ENCODE data around the gene PUM2.
"Not testable (repeated sequence)": the region's sequence is repeated elsewhere in the genome, so short reads cannot be mapped to it uniquely, and the experiment has no call there.

PUM2 gene

DNA sequence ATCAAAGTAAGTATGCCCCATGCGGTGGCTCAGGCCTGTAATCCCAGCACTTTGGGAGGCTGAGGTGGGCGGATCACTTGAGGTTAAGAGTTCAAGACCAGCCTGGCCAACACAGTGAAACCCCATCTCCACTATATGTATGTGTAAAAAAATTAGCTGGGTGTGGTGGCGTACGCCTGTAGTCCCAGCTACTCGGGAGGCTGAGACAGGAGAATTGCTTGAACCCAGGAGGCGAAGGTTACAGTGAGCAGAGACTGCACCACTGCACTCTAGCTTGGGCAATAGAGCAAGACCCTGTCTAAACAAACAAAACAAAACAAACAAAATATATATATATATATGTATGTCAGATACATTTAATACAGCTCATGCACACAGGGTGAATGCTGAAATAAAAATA is 82.3 kb downstream of the PUM2 start:
- DNase-seq; H3K9me3 ChIP-seq (ENCODE audit: control insufficient read depth, low read length); H3K27me3 ChIP-seq (replicated peaks; ENCODE audit: control insufficient read depth, insufficient read depth, low read length, poor library complexity, severe bottlenecking); H3K27ac ChIP-seq (ENCODE audit: insufficient read depth, low read length, poor library complexity, severe bottlenecking); H3K4me3 ChIP-seq (ENCODE audit: insufficient read depth, low read depth, low read length, poor library complexity, severe bottlenecking); H3K4me1 ChIP-seq (ENCODE audit: control insufficient read depth, insufficient read depth, low read length, poor library complexity, severe bottlenecking): not testable (repeated sequence)
- peaks cover 27% of the 10 kb centered on the region for H3K36me3 ChIP-seq (ENCODE audit: control insufficient read depth, insufficient read depth, low read length)

DNA sequence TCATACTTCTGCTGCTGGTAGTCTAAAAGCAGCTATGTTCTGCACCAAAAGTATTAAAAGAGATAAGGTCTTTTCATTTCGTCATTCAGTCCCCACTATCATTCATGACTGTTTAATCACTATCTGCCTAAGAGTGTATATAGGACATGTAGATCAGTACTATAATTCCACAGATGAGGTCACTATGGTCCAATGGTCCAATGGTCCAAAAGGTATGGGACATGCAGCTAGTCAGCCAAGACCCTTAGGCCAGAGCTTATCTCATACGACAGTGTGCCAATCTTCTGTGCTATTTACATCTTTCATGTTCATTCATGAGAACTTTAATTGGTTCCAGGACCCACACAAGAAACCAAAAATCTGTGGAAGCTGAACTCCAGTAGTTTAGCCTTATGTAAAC is 83.1 kb downstream of the PUM2 start:
- H3K4me3 ChIP-seq (ENCODE audit: insufficient read depth, low read depth, low read length, poor library complexity, severe bottlenecking) = no peak overlapping the region
- no peaks in the 10 kb centered on the region for H3K9me3 ChIP-seq (ENCODE audit: control insufficient read depth, low read length)
- no peaks in the 10 kb centered on the region for H3K4me1 ChIP-seq (ENCODE audit: control insufficient read depth, insufficient read depth, low read length, poor library complexity, severe bottlenecking)
- peaks cover 27% of the 10 kb centered on the region for H3K36me3 ChIP-seq (ENCODE audit: control insufficient read depth, insufficient read depth, low read length)
- H3K27me3 ChIP-seq (replicated peaks; ENCODE audit: control insufficient read depth, insufficient read depth, low read length, poor library complexity, severe bottlenecking) = no peaks in the 10 kb centered on the region
- H3K27ac ChIP-seq (ENCODE audit: insufficient read depth, low read length, poor library complexity, severe bottlenecking) = no peak overlapping the region
- DNase-seq = no peak

DNA sequence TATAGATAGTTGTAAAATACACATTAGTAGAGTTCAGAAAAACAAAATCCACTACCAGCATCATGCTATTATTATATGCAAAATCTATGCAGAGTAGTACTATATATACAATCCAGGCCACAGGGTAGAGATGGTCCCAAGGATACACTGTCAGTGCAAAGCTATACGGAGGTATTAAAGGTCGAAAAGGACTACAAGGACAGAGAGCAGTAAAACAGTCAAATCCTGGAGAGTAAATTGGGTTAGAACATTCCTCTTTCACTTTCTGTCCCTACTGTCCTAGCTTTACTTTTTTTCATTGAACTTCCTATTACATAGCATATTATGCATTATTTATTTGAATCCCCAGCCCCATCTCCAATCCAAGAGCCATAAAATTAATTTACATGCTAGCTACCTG is 86.0 kb downstream of the PUM2 start:
- no peaks in the 10 kb centered on the region for H3K9me3 ChIP-seq (ENCODE audit: control insufficient read depth, low read length)
- no peak overlapping the region for H3K4me3 ChIP-seq (ENCODE audit: insufficient read depth, low read depth, low read length, poor library complexity, severe bottlenecking)
- H3K27ac ChIP-seq (ENCODE audit: insufficient read depth, low read length, poor library complexity, severe bottlenecking) = no peak overlapping the region
- H3K27me3 ChIP-seq (replicated peaks; ENCODE audit: control insufficient read depth, insufficient read depth, low read length, poor library complexity, severe bottlenecking) = no peaks in the 10 kb centered on the region
- no peak for DNase-seq
- H3K4me1 ChIP-seq (ENCODE audit: control insufficient read depth, insufficient read depth, low read length, poor library complexity, severe bottlenecking) = no peaks in the 10 kb centered on the region
- peaks cover 26% of the 10 kb centered on the region for H3K36me3 ChIP-seq (ENCODE audit: control insufficient read depth, insufficient read depth, low read length)

DNA sequence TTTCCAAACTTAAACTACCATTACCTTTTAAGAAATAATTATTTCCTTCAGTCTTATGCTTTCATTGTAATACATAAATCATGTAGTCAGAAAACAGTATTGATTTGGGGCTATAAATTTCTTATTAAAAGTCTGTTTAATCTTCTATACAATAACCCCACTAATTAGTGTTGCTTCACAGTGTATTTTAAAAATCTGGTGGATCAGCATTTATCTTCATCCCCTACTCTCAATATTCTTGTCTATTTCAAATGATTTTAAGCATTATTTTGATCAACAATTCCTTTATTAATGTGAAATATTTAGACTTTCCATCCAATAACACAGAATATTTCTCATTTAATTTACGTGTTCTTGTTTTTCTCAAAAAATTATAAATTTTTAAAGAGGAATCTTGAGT is 93.2 kb downstream of the PUM2 start:
- H3K36me3 ChIP-seq (ENCODE audit: control insufficient read depth, insufficient read depth, low read length) = peaks cover 56% of the 10 kb centered on the region
- no peak overlapping the region for H3K4me3 ChIP-seq (ENCODE audit: insufficient read depth, low read depth, low read length, poor library complexity, severe bottlenecking)
- no peaks in the 10 kb centered on the region for H3K4me1 ChIP-seq (ENCODE audit: control insufficient read depth, insufficient read depth, low read length, poor library complexity, severe bottlenecking)
- H3K27me3 ChIP-seq (replicated peaks; ENCODE audit: control insufficient read depth, insufficient read depth, low read length, poor library complexity, severe bottlenecking) = no peaks in the 10 kb centered on the region
- H3K27ac ChIP-seq (ENCODE audit: insufficient read depth, low read length, poor library complexity, severe bottlenecking) = no peak overlapping the region
- DNase-seq = no peak
- H3K9me3 ChIP-seq (ENCODE audit: control insufficient read depth, low read length) = no peaks in the 10 kb centered on the region

DNA sequence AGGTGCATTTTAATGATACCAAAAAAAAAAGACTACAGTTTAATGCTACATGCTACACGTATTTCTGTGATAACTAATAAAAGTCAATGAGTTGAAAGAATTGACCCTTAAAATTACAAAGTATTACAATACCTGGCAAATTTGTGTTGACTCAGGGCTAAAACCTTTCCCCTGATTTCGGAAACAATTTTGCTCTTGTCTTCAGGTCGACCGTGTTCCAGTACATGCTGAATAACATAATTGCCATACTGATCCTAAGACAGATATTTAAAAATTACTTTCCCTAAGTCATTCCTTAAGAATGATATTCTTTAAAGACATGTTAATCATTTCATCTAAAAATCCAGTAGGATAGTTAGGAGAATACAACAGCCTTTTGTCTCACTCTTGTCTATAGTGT is 95.9 kb downstream of the PUM2 start:
- Histone ChIP-seq H3K4me3 (ENCODE audit: insufficient read depth, low read depth, low read length, poor library complexity, severe bottlenecking) (no peak overlapping the region), H3K27me3 (replicated peaks; ENCODE audit: control insufficient read depth, insufficient read depth, low read length, poor library complexity, severe bottlenecking) (no peaks in the 10 kb centered on the region), H3K36me3 (ENCODE audit: control insufficient read depth, insufficient read depth, low read length) (peaks cover 64% of the 10 kb centered on the region), H3K27ac (ENCODE audit: insufficient read depth, low read length, poor library complexity, severe bottlenecking) (no peak overlapping the region), H3K9me3 (ENCODE audit: control insufficient read depth, low read length) (no peaks in the 10 kb centered on the region), H3K4me1 (ENCODE audit: control insufficient read depth, insufficient read depth, low read length, poor library complexity, severe bottlenecking) (no peaks in the 10 kb centered on the region)
- DNase-seq = no peak

DNA sequence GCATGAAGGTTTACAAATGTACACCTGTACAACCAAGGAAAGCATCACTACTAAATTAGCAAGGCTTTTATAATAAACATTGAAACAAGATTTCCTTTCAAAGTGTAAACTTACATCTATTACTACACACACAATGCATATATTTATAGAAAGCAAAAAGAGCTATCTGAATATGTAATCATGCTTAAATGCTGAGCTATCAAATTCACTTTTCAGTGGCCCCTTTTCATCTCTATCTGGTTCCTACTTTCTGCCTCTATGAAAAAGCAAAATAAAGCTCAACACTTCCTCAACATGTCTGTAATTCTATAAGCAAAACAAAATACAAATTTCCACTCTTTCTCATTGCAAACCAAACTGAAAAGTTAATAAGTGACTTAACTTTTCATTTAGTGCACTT is 100.2 kb downstream of the PUM2 start:
- Histone ChIP-seq H3K9me3 (ENCODE audit: control insufficient read depth, low read length) (no peaks in the 10 kb centered on the region), H3K4me3 (ENCODE audit: insufficient read depth, low read depth, low read length, poor library complexity, severe bottlenecking) (no peak overlapping the region), H3K27me3 (replicated peaks; ENCODE audit: control insufficient read depth, insufficient read depth, low read length, poor library complexity, severe bottlenecking) (no peaks in the 10 kb centered on the region), H3K36me3 (ENCODE audit: control insufficient read depth, insufficient read depth, low read length) (peaks cover 57% of the 10 kb centered on the region), H3K27ac (ENCODE audit: insufficient read depth, low read length, poor library complexity, severe bottlenecking) (no peak overlapping the region), H3K4me1 (ENCODE audit: control insufficient read depth, insufficient read depth, low read length, poor library complexity, severe bottlenecking) (no peaks in the 10 kb centered on the region)
- DNase-seq = no peak

DNA sequence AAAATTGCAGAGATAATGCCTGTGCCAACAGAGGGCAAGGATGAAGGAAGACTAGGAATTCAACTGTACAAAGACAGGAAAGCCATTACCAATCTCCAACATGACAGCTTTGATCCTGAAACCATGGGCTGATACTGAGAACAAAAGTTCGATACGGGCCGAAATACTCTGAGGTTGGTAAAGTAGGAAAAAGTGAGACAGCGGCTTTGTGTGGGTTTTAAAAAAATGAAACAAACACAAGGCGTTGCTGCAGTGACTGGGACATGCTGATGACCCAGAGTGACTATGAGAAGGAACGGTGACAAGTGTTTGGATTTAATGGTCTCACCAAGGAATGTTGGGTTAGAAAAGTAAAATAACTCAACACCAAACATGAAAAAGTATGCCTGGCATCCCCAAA is 101.5 kb downstream of the PUM2 start:
- no peaks in the 10 kb centered on the region for H3K4me1 ChIP-seq (ENCODE audit: control insufficient read depth, insufficient read depth, low read length, poor library complexity, severe bottlenecking)
- no peaks in the 10 kb centered on the region for H3K9me3 ChIP-seq (ENCODE audit: control insufficient read depth, low read length)
- no peaks in the 10 kb centered on the region for H3K27me3 ChIP-seq (replicated peaks; ENCODE audit: control insufficient read depth, insufficient read depth, low read length, poor library complexity, severe bottlenecking)
- DNase-seq = no peak
- no peak overlapping the region for H3K4me3 ChIP-seq (ENCODE audit: insufficient read depth, low read depth, low read length, poor library complexity, severe bottlenecking)
- H3K27ac ChIP-seq (ENCODE audit: insufficient read depth, low read length, poor library complexity, severe bottlenecking) = no peak overlapping the region
- peaks cover 45% of the 10 kb centered on the region for H3K36me3 ChIP-seq (ENCODE audit: control insufficient read depth, insufficient read depth, low read length)

DNA sequence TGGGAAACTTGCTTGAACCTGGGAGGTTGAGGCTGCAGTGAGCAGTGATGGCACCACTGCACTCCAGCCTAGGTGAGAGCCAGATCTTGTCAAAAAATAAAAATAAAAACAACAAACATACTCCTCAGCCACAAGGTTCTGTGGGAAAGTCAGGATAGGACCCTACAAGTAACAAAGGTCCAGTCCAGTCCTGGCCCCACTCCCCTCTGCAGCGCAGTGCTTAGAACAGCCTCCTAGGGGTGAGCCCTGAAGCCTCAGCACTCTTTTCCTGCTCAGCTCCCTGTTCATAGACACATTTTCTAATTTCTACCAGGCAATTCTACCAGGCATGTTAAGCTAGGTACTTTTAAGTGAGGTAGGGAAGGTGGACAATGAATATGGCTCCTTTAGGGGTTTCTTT is 103.6 kb downstream of the PUM2 start:
- H3K4me1 ChIP-seq (ENCODE audit: control insufficient read depth, insufficient read depth, low read length, poor library complexity, severe bottlenecking) = no peaks in the 10 kb centered on the region
- H3K36me3 ChIP-seq (ENCODE audit: control insufficient read depth, insufficient read depth, low read length) = peaks cover 25% of the 10 kb centered on the region
- DNase-seq = no peak
- H3K27me3 ChIP-seq (replicated peaks; ENCODE audit: control insufficient read depth, insufficient read depth, low read length, poor library complexity, severe bottlenecking) = no peaks in the 10 kb centered on the region
- no peak overlapping the region for H3K27ac ChIP-seq (ENCODE audit: insufficient read depth, low read length, poor library complexity, severe bottlenecking)
- H3K9me3 ChIP-seq (ENCODE audit: control insufficient read depth, low read length) = no peaks in the 10 kb centered on the region
- no peak overlapping the region for H3K4me3 ChIP-seq (ENCODE audit: insufficient read depth, low read depth, low read length, poor library complexity, severe bottlenecking)

DNA sequence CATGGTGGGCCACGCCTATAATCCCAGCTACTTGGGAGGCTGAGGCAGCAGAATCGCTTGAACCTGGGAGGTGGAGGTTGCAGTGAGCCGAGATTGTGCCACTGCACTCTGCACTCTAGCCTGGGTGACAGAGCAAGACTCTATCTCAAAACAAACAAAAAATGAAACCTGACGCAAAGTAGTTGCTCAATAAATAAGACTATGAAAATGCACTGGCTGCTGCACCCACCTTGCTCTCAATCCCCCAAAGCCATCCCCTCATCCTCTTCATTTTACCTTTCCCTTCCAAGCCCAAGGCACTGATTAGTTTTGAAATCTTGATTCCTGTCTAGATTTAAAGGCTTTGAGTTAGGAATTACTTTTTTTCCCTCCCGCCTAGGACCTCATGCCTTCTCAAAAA is 107.0 kb downstream of the PUM2 start:
- H3K4me3 ChIP-seq (ENCODE audit: insufficient read depth, low read depth, low read length, poor library complexity, severe bottlenecking); H3K36me3 ChIP-seq (ENCODE audit: control insufficient read depth, insufficient read depth, low read length); H3K27ac ChIP-seq (ENCODE audit: insufficient read depth, low read length, poor library complexity, severe bottlenecking); H3K4me1 ChIP-seq (ENCODE audit: control insufficient read depth, insufficient read depth, low read length, poor library complexity, severe bottlenecking); H3K9me3 ChIP-seq (ENCODE audit: control insufficient read depth, low read length); DNase-seq; H3K27me3 ChIP-seq (replicated peaks; ENCODE audit: control insufficient read depth, insufficient read depth, low read length, poor library complexity, severe bottlenecking): not testable (repeated sequence)

DNA sequence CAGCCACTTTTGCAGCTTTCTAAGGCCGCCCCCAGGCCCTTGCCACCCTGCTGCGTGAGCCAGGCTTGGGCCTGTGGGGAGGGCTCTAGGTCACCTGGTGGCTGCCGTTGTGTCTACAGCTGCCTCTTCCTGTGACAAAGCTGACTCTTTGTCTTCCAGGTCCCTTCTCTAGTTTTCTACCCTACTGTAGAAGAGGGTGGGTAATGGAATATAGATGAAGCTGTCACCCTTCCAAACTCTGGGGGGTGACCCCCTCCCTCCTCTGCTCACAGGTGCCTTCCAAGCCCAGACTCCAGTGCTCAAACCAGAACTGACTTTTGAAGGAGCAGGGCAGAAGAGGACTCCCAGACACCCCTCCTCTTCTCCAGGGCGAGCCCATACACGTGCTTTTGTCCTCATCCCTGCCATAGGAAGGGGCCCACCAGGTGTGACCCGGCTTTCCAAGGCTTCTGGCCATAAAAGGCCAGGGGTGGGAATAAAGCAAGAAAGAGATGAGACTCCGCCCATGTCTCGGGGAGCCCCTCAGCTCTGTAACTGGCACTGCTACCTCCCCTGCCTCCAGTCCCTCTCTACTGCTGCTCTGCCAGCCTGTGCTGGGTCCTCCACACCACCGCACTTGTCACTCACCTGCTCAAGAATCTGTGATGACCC is 107.8 kb downstream of the PUM2 start:
- no peaks in the 10 kb centered on the region for H3K36me3 ChIP-seq (ENCODE audit: control insufficient read depth, insufficient read depth, low read length)
- no peaks in the 10 kb centered on the region for H3K4me1 ChIP-seq (ENCODE audit: control insufficient read depth, insufficient read depth, low read length, poor library complexity, severe bottlenecking)
- no peak overlapping the region for H3K27ac ChIP-seq (ENCODE audit: insufficient read depth, low read length, poor library complexity, severe bottlenecking)
- no peaks in the 10 kb centered on the region for H3K9me3 ChIP-seq (ENCODE audit: control insufficient read depth, low read length)
- no peaks in the 10 kb centered on the region for H3K27me3 ChIP-seq (replicated peaks; ENCODE audit: control insufficient read depth, insufficient read depth, low read length, poor library complexity, severe bottlenecking)
- no peak overlapping the region for H3K4me3 ChIP-seq (ENCODE audit: insufficient read depth, low read depth, low read length, poor library complexity, severe bottlenecking)
- DNase-seq = no peak
